DMS153 (cell line): ENCODE results near the gene CAMSAP1.

ENCODE experiments used
- DNase-seq: peaks from one replicate; lab custom pipeline; 2025; lab: John Stamatoyannopoulos, UW

Gene CAMSAP1

GRCh38 chr9:135792268-135793128 lies 114.8 kb downstream of the CAMSAP1 start:
- no peak for DNase-seq

- no peak for DNase-seq
Observed at GRCh38 chr9:135791431-135792267, 115.7 kb downstream of the CAMSAP1 start.

GRCh38 chr9:135790850-135791249 lies 116.5 kb downstream of the CAMSAP1 start:
- DNase-seq, result no peak

GRCh38 chr9:135790356-135790755 lies 117.0 kb downstream of the CAMSAP1 start:
- DNase-seq, result no peak

GRCh38 chr9:135789838-135790291 lies 117.5 kb downstream of the CAMSAP1 start:
- DNase-seq, result no peak

GRCh38 chr9:135788576-135789300 lies 118.6 kb downstream of the CAMSAP1 start:
- no peak for DNase-seq

- no peak for DNase-seq
Observed at GRCh38 chr9:135787776-135788575, 119.4 kb downstream of the CAMSAP1 start.

- DNase-seq, result no peak
Observed at GRCh38 chr9:135787317-135787716, 120.0 kb downstream of the CAMSAP1 start.

- no peak for DNase-seq
Observed at GRCh38 chr9:135786146-135786690, 121.1 kb downstream of the CAMSAP1 start.

- no peak for DNase-seq
Observed at GRCh38 chr9:135785013-135785575, 122.3 kb downstream of the CAMSAP1 start.

- DNase-seq, result no peak
Observed at GRCh38 chr9:135783540-135784245, 123.7 kb downstream of the CAMSAP1 start.

GRCh38 chr9:135782946-135783345 lies 124.4 kb downstream of the CAMSAP1 start:
- no peak for DNase-seq

- DNase-seq, result no peak
Observed at GRCh38 chr9:135780626-135781025, 126.7 kb downstream of the CAMSAP1 start.

GRCh38 chr9:135780086-135780485 lies 127.3 kb downstream of the CAMSAP1 start:
- DNase-seq, result no peak

- no peak for DNase-seq
Observed at GRCh38 chr9:135779571-135779970, 127.8 kb downstream of the CAMSAP1 start.

GRCh38 chr9:135778421-135778820 lies 128.9 kb downstream of the CAMSAP1 start:
- DNase-seq, result no peak

- no peak for DNase-seq
Observed at GRCh38 chr9:135777623-135778177, 129.6 kb downstream of the CAMSAP1 start.

- DNase-seq, result no peak
Observed at GRCh38 chr9:135776893-135777622, 130.3 kb downstream of the CAMSAP1 start.

GRCh38 chr9:135775911-135776310 lies 131.4 kb downstream of the CAMSAP1 start:
- no peak for DNase-seq
